H1 (cell line): ENCODE results near the gene RAN. TPM values are rescaled to one million over a fixed set of nuclear protein-coding genes. Genes with fewer than 3 reads are reported as not detected.

Experiments used
- GABPA ChIP-seq: IDR thresholded peaks from 2 replicates; pipeline ENCODE4 v1.6.1; 2011; ENCODE audit warnings: mild to moderate bottlenecking, low read length, moderate library complexity, borderline replicate concordance; ENCODE audit not compliant: insufficient read depth
- KDM4A ChIP-seq: IDR thresholded peaks from one replicate; pipeline ENCODE4 v1.7.1; 2012; ENCODE audit warnings: low read depth, mild to moderate bottlenecking, moderate library complexity, low read length, inconsistent platforms; ENCODE audit not compliant: severe bottlenecking
- NANOG ChIP-seq: IDR thresholded peaks from 2 replicates; pipeline ENCODE4 v1.6.1; 2011; ENCODE audit warnings: low read length, low read depth, mild to moderate bottlenecking, inconsistent platforms; ENCODE audit not compliant: insufficient read depth, poor library complexity, severe bottlenecking
- SAP30 ChIP-seq: fragments of 300-600 bp; sonication (generic); IDR thresholded peaks from 2 replicates; pipeline ENCODE4 v1.7.1; 2012; ENCODE audit warnings: low read length, moderate library complexity, mild to moderate bottlenecking, inconsistent platforms; ENCODE audit not compliant: insufficient read depth, insufficient replicate concordance
- SUZ12 ChIP-seq: fragments of 200-600 bp; sonication (generic); IDR thresholded peaks from 2 replicates; pipeline ENCODE4 v1.6.1; 2012; ENCODE audit warnings: mild to moderate bottlenecking, inconsistent platforms, low read length, moderate library complexity, mixed read lengths
- polyA plus RNA-seq, 7 experiments: library from polyadenylated mRNA; depleted of rRNA in 3 of 7; stranded (reverse) in 5 of 7; unstranded in 2 of 7; fragments of >200 nt in 5 of 7; fragments of 200-250 nt in 2 of 7; gene quantifications; 1 replicate in 5 of 7; 2 replicates in 1 of 7; 4 replicates in 1 of 7; pipeline versions ENCODE4 v1.2.1 to v1.2.3, GENCODE V29; 2011 to 2013; ENCODE audit warnings: missing spikeins in 2 of 7, mixed read lengths in 2 of 7
- total RNA-seq: library from RNA; stranded (reverse); fragmentation: NEBNext Ultra II Directional; extraction: Animal tissue kit (Norgen Biotek cat#: 25700); gene quantifications from 2 replicates; pipeline ENCODE4 v1.2.1, GENCODE V29; 2021
- TF ChIP-seq, protein P1 (sequence below): IDR thresholded peaks from 2 replicates; pipeline ENCODE4 v1.6.1; 2011; ENCODE audit warnings: low read depth, mild to moderate bottlenecking, low read length; ENCODE audit not compliant: insufficient read depth

RAN gene
- total and polyA plus RNA-seq, 2 of the 8 experiments (the other 6 are each of a cell fraction or from before 2014, with no cell fraction given) = 2,064 to 2,203 TPM

DNA sequence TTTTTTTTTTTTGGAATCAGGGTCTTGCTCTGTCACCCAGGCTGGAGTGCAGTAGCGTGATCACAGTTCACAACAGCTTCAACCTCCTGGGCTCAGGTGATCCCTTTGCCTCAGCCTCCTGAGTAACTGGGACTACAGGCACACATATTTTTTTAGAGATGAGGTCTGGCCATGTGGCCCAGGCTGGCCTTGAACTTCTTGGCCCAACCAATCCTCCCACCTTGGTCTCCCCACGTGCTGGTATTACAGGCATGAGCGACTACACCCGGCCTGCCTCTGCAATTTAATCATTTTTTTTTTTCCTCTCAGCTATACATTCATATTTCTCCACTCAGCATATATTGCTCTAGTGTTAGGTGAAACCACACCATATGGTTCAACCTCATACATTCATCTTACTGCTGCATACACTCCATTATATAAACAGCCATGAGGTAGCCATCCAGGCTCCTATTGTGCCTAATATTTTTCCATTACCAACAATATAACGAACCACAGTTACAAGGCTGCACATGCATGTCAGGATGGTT lies 39.9 kb upstream of the RAN start (continued):
- TF ChIP-seq KDM4A (no peak), GABPA (no peak), SAP30 (no peak), NANOG (no peak), SUZ12 (no peak)
- TF ChIP-seq, protein P1, sequence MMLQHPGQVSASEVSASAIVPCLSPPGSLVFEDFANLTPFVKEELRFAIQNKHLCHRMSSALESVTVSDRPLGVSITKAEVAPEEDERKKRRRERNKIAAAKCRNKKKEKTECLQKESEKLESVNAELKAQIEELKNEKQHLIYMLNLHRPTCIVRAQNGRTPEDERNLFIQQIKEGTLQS = no peak
